Posterior vena cava (tissue), 2 donors: ENCODE results near the gene ENO1. TPM values are rescaled to one million over a fixed set of nuclear protein-coding genes. Genes with fewer than 3 reads are reported as not detected.
"Not testable (repeated sequence)": the region's sequence is repeated elsewhere in the genome, so short reads cannot be mapped to it uniquely, and the experiment has no call there.

Source experiments
- DNase-seq: peaks from one replicate; pipeline ENCODE4 v3.0.0-alpha.2; 2020; ENCODE audit warnings: low spot score
- intact Hi-C, 2 donors: fragments of 100-400 bp; cut with DNase I; formaldehyde crosslinking; loops; one replicate each; pipeline versions ENCODE4 v1.14.1 to v1.14.2; 2022 to 2023
- total RNA-seq, 2 donors: library from RNA; stranded (reverse); fragmentation: NEBNext Ultra II Directional; extraction: Animal tissue kit (Norgen Biotek cat#: 25700); gene quantifications; one replicate each; pipeline ENCODE4 v1.2.1, GENCODE V29; 2021
- donor health status: DM: yes; HTN: yes; CAD: no.
- donor health status: DM: yes; HTN: yes; CAD: no.

ENO1 gene
- total RNA-seq, 2 donors from 2014 or later = 578 to 1,026 TPM

DNA sequence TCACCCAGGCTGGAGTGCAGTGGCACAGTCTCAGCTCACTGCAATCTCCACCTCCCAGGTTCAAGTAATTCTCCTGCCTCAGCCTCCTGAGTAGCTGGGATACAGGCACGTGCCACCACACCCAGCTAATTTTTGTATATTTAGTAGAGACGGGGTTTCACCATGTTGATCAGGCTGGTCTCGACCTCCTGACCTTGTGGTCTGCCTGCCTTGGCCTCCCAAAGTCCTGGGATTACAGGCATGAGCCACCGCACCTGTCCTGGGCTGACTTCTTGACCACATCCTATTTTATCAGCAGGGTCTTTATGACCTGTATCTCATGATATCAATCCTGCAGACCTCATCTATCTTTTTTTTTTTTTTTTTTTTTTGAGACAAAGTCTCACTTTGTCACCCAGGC, 22.2 kb upstream of the ENO1 start:
- DNase-seq, intact Hi-C loops: not testable (repeated sequence)

DNA sequence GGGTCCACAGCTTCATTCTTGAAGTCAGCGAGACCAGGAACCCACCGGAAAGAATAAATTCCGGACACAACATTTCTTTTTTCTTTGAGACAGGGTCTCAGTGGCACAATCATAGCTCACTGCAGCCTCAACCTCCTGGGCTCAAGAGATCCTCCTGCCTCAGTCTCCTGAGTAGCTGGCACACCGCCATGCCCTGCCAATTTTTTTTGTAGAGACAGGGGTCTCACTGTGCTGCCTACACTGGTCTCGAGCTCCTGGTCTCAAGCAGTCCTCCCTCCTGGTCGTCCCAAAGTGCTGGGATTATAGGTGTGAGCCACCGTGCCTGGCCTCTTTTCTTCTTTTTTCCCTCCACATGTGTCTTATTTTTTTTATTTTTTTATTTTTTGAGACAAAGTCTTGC, 20.6 kb upstream of the ENO1 start:
- no peak for DNase-seq
- intact Hi-C loops = no loop called here

DNA sequence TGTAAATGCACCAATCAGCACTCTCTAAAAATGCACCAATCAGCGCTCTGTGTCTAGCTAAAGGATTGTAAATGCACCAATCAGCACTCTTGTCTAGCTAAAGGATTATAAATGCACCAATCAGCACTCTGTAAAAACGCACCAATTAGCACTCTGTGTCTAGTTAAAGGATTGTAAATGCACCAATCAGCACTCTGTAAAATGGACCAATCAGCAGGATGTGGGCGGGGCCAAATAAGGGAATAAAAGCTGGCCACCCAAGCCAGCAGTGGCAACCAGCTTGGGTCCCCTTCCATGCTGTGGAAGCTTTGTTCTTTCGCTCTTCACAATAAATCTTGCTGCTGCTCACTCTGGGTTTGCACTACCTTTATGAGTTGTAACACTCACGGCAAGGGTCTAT, 19.9 kb upstream of the ENO1 start:
- intact Hi-C loops, DNase-seq: not testable (repeated sequence)

DNA sequence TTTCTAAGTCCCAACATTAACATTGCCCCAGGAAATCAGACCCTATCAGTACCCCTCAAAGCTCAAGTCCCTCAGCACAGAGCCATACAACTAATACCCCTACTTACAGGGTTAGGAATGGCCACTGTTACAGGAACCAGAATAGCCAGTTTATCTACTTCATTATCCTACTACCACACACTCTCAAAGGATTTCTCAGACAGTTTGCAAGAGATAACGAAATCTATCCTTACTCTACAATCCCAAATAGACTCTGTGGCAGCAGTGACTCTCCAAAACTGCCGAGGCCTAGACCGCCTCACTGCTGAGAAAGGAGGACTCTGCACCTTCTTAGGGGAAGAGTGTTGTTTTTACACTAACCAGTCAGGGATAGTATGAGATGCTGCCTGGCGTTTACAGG, 19.0 kb upstream of the ENO1 start:
- DNase-seq, intact Hi-C loops: not testable (repeated sequence)

DNA sequence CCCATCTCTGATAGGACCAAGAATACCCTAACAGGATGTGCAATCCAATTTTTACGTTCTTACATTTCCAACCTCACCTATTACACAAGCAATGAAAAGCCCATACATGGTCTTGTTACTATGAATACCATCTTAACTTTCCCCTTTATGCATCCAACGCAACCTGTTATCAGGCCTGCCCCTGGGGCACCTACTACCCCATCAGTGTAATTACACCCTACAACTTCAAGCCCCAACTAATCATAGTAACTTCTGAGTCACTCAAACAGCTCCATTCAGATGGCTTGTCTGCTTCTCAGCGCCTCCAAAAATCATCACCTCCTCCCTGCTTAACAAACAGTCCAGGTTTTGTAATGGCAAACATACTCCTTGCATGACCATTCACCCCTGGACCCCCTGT, 18.3 kb upstream of the ENO1 start:
- intact Hi-C loops, DNase-seq: not testable (repeated sequence)

DNA sequence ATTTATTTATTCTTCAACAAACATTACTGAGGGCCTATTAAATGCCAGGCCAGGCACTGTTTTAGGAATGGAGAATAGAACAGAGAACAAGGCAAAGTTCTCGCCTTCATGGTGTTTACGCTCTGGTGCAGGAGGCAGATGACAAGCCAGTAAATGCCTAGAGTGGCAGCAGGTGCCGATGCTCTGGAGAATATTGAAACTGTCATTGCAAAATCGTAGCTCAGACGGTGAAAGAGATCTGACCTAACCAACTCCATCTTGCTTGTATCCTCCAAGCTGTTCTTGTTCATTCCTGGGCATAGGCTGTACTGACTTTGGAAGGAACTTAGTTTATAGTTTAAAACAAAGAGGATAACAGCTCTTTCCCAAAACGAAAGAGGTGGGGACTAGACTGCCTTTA, 13.5 kb upstream of the ENO1 start:
- DNase-seq = no peak
- intact Hi-C loops = no loop called here

DNA sequence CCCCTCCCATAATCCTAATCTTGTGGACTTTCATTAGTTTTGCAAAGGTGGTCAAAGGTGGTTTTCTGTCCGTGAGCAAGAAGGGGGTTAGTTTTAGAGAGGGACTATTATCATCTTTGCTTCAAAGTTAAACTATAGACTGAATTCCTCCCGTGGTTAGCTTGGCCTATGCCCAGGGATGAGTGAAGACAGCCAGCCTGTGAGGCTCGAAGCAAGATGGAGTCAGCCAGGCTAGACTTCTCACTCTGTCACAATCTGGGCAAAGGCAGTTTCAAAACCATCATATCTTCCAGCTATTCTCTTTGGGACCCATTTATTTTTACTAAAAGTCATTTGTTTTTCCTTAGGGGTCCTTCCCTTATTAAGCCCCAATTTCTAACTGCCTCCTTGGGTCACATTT, 12.9 kb upstream of the ENO1 start:
- intact Hi-C loops = no loop called here
- no peak for DNase-seq

DNA sequence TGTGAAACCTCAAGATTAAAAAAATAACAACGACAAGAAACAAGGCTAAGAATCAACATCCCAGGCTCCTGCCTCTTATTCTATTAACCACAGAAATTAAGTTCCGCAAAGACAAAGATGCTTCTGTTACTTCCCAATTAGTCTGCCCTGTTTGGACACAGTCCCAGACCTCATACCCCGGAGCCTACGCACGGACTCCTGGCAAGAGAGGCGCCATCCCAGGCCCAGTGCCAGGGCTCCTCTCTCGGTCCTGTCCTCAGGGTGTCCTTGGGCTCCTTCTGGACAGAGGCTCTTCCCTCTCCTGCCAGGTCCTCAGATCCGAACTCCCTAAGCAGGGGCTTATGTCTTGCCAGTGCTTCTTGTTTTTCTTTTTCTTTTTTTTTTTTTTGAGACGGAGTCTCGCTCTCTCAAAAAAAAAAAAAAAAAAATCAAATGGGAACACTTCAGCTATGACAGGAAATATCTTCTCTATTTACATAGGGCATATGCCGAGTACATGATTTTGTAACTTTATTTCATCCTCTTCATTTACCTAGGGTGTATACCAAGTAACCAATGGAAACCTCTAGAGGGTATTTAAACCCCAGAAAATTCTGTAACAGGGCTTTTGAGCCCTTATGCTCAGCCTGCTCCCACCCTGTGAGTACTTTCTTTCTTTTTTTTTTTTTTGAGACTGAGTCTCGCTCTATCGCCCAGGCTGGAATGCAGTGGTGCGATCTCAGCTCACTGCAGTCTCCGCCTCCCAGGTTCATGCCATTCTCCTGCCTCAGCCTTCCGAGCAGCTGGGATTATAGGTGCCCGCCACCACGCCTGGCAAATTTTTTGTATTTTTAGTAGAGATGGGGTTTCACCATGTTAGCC, 11.7 kb upstream of the ENO1 start:
- DNase-seq = peak; percentile 95
- intact Hi-C loops = no loop called here

DNA sequence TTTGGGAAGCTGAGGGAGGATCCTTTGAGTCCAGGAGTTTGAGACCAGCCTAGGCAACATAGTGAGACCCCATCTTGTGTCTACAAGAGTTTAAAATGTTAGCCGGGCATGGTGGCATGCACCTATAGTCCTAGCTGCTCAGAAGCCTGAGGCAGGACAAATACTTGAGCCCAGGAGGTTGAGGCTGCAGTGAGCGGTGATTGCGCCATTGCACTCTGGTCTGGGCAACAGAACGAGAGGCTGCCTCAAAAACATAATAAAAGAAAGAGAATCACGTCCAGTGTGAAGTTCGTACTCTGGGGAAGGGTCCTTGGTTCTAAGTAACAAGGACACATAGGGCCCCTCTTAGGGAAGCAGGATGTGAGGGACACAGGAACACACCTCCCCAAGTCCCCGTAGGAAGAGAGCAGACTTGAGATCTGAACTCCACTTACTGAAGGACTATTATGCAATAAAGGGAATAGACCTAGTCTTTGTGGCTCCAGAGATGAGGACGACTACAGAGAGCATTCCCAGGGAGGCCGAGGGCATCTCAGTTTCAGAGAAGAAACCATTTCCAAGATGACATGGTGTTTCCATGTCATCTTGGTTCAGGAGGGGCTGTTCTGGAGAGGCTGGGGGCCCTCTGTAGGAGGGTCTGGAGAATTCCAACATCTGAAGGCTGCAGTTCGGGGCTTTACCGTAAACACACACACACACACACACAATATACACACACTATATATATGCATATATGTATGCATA, 10.8 kb upstream of the ENO1 start:
- intact Hi-C loops = no loop called here
- no peak for DNase-seq

DNA sequence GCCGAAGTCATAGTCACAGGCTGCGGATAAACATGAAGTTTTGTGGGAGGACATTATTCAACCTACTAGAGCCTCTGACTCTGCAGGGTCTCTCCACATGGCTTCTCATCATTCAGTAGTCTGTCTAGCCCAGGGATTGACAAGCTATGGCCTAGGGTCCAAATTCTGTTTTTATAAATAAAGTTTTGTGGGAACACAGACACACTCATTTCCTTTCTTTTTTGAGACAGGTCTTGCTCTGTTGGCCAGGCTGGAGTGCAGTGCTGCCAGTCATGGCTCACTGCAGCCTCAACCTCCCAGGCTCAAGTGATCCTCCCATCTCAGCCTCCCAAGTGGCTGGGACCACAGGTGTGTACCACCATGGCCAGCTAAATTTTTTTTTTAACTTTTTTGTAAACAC, 8.1 kb upstream of the ENO1 start:
- intact Hi-C loops = no loop called here
- DNase-seq = no peak

DNA sequence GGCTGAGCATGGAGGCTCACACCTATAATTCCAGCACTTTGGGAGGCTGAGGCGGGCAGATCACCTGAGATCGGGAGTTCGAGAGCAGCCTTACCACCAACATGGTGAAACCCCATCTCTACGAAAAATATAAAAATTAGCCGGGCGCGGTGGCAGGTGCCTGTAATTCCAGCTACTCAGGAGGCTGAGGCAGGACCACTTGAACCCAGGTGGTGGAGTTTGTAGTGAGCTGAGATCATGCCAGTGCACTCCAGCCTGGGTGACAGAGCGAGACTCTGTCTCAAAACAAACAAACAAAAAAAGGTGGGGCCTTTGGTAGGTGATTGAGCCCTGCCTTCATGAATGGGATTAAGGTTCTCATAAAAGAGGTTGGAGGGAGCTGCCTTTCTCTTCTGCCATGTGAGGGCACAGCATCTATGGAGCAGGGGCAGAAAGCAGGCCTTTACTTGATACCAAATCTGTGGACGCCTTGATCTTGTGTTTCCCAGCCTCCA, 7.6 kb upstream of the ENO1 start:
- DNase-seq, intact Hi-C loops: not testable (repeated sequence)

DNA sequence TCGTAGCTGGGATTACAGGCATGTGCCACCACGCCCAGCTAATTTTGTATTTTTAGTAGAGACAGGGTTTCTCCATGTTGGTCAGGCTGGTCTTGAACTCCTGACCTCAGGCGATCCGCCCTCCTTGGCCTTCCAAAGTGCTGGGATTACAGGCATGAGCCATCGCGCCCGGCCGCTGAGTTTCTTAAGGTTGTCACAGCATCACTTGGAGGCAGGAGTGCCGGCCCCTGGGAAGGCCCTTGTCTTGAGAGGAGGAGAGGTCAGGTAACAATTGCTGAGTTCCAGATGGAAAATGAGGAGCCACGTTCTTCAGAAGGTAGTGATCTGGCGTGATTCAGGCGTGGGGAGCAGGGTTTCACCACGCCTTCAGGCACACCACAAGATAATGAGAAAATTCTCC, 5.6 kb upstream of the ENO1 start:
- intact Hi-C loops, DNase-seq: not testable (repeated sequence)

DNA sequence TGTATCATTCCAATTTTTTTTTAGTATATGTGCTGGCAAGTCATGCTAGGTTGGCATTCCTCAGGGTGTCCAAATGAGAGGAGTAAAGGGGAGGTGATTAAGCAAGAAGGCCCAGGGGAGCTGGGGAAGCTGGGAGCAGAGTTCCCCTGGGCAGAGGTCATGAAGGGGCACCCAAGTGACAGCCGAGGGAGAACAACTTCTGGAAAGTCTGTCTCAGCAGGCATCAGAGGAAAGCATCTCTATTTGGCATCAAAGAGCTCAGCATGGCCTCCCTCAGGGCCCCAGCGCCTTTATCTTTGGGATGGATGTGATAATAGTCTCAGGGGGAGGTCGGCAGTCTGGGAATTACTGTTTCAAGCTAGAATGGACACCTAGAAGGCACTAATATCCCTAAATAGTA, 5.0 kb upstream of the ENO1 start:
- intact Hi-C loops = no loop called here
- no peak for DNase-seq

DNA sequence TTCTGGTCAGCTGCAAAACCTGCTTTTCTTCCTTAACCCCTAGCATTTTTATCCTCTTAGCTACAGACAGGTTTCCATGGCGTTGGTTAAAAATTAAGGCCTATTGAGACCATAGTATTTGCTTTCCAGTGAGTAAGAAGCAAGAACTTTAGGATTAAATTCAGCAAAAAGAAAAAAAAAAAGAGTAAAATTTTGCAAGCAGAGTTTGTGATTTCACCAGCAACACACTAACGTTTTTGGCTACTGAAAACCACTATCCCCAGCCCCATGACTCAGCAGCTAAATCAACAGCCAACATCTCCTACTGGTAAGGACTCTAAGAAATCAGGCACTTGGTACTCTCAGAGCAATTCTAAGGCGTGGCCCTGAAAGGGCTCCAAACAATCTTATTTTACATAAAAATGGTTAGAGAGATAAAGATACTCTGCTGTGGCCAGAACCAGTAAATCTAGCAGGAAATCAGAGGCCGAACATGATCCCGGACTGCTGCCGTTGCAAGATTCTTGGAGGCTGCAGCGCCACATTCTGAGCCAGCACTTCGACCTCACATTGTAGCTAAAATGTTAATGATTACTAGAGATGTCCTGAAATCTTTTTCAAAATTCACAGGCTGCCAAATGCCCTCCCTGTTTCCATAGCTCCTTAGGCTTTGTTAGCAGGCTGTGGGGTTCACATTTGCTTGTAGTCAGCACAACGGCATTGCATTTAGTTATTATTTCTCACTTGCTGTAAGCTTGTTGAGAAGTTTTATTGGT, 1.6 kb upstream of the ENO1 start:
- peak; percentile 86 for DNase-seq
- intact Hi-C loops = no loop called here

DNA sequence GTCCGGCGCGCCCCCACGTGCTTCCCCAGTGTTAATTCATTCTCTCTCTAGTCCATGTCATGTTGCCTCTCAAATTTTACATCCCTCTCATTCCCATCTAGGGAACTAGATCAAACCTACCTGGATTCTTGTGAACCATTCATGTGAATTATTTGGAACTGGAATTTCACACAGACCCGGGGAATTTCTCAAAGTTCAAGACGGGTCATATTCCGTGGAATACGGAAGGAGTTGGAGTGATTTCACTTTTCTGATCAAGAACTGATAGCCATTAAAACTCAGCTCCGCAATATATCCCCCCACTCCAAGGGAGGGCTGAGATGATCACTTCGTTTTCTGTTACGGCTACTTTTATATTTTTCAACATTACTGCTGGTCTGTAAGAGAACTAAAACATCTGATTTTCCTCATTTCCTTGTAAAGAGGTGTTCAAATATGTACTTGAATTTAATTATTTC, 1.0 kb upstream of the ENO1 start:
- DNase-seq = no peak
- intact Hi-C loops = no loop called here

DNA sequence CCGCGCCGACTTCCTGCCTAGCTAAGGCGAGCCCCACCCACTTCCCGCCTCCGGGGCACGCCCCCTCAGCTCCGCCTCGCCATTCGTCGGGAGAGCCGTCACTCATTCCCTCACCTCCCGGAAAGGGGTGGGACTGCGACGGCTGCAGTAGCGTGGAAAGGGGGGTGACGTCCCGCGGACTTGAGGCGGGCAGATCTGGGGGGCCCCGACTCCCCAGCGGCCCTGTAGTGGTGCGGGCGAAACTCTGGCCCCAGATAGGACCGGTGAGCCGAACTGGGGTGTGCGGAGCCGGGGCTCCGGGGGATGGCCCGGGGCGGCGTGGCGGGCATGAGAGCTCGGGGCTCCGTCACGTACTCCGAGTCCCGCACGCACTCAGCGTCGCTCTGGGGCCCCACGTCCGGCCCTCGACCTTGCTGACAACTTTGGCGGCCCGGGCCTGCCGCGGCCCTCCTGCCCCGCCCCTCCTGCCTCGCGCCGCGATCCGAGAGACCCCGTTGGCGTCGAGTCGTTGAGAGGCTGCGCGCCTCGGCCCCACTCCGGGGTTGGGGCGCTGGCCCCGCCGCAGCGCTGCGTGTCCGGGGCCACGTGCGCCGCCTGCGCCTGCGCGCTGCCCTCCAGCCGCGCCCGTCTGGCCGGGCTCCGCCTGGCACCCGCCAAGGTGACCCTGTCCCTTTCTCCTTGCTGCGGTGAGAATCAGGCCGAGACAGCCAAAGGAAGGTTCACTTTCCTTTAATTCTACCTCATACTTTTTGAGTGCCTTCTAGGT, 395 bp upstream of the ENO1 start:
- DNase-seq = peak; percentile 100
- intact Hi-C loops = no loop called here

DNA sequence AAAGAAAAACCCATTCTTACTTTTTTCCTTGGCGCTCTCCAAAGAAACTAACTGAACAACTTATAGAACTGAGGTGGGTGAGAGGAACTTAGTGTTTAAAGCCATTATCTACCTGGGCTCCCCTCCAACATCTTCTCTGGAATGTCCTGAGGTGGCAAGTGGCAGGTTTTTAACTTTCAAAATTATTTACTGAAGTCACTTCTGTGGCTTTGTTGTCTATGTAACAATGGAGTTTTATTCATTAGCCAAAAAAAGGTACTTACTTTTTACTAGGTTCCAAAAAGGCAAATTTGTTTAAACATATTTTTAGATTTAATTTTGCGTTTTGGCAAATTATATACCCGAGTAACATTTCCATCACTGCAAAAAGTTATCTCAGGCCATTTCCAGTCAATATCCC, 2.4 kb downstream of the ENO1 start:
- no peak for DNase-seq
- intact Hi-C loops = loop anchor here in 1 of 2 donors (2.0 kb wide), 1 partner anchor 15 kb away; no protein-coding TSS in a partner anchor

DNA sequence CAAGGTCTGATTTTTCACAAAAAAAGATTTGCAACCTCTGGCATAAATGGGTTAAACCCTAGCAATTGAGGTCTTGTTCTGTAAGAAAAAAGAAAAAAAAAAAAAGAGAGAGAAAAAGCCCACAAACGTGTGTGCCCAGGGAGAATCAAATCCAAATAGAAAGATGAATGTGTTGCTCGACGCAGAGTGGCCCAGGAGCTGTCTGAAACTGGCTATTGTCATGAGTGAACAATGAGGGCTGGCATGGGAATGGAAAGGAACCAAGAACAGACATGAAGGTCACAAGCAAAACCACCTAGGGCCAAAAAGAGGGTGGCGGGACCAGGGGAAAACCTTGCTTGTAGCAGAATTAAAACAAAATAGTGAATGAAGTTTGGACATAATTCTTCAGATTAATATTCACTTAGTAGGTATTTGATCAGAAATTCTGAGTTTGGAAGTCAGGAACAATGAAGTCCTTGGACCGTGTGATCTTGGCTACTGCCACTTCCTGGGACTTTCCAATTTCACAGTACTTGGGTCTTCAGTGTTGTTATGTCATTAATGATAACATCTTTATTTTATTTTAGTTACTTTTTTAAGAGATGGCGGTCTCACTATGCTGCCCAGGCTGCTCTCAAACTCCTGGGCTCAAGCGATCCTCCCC, 3.1 kb downstream of the ENO1 start:
- intact Hi-C loops = no loop called here
- no peak for DNase-seq
